ENCODE results near the gene SOHLH1.

The SOHLH1 gene

GRCh38 chr9:135736979-135737839 lies 37.9 kb upstream of the SOHLH1 start:
- Histone ChIP-seq H3K79me2 (ENCODE audit: insufficient read depth, low read depth) (no peaks in the 10 kb centered on the region), H4K20me1 (ENCODE audit: insufficient read depth) (no peaks in the 10 kb centered on the region), H3K4me3 (IDR thresholded peaks at IDR 0.05; ENCODE audit: insufficient read depth, low read depth, low read length) (no peak overlapping the region), H3K9ac (no peak overlapping the region), H2AFZ (ENCODE audit: low read depth) (no peak overlapping the region), H3K27ac (no peak overlapping the region), H3K4me2 (no peak overlapping the region), H3K36me3 (ENCODE audit: insufficient read depth) (no peaks in the 10 kb centered on the region), H3K4me1 (ENCODE audit: low read depth, poor library complexity, severe bottlenecking) (no peaks in the 10 kb centered on the region), H3K27me3 (ENCODE audit: insufficient read depth, low read depth) (peaks cover 65% of the 10 kb centered on the region)
- no peak for TF ChIP-seq CTCF (conservative IDR thresholded peaks at IDR 0.05; ENCODE audit: low read depth, low read length)

GRCh38 chr9:135736272-135736978 lies 37.1 kb upstream of the SOHLH1 start:
- Histone ChIP-seq H3K36me3 (ENCODE audit: insufficient read depth) (no peaks in the 10 kb centered on the region), H3K27me3 (ENCODE audit: insufficient read depth, low read depth) (peaks cover 64% of the 10 kb centered on the region), H3K4me2 (no peak overlapping the region), H3K9ac (no peak overlapping the region), H3K27ac (no peak overlapping the region), H3K4me3 (IDR thresholded peaks at IDR 0.05; ENCODE audit: insufficient read depth, low read depth, low read length) (no peak overlapping the region), H3K79me2 (ENCODE audit: insufficient read depth, low read depth) (no peaks in the 10 kb centered on the region), H3K4me1 (ENCODE audit: low read depth, poor library complexity, severe bottlenecking) (no peaks in the 10 kb centered on the region), H4K20me1 (ENCODE audit: insufficient read depth) (no peaks in the 10 kb centered on the region), H2AFZ (ENCODE audit: low read depth) (no peak overlapping the region)
- no peak for TF ChIP-seq CTCF (conservative IDR thresholded peaks at IDR 0.05; ENCODE audit: low read depth, low read length)

GRCh38 chr9:135734616-135735144 lies 35.4 kb upstream of the SOHLH1 start:
- H2AFZ ChIP-seq (ENCODE audit: low read depth), result no peak overlapping the region
- H3K4me3 ChIP-seq (IDR thresholded peaks at IDR 0.05; ENCODE audit: insufficient read depth, low read depth, low read length), result no peak overlapping the region
- H3K79me2 ChIP-seq (ENCODE audit: insufficient read depth, low read depth), result no peaks in the 10 kb centered on the region
- H3K27ac ChIP-seq, result no peak overlapping the region
- H3K9ac ChIP-seq, result no peak overlapping the region
- H3K27me3 ChIP-seq (ENCODE audit: insufficient read depth, low read depth), result peaks cover 66% of the 10 kb centered on the region
- no peaks in the 10 kb centered on the region for H3K36me3 ChIP-seq (ENCODE audit: insufficient read depth)
- no peaks in the 10 kb centered on the region for H3K4me1 ChIP-seq (ENCODE audit: low read depth, poor library complexity, severe bottlenecking)
- no peaks in the 10 kb centered on the region for H4K20me1 ChIP-seq (ENCODE audit: insufficient read depth)
- H3K4me2 ChIP-seq, result no peak overlapping the region
- no peak for TF ChIP-seq CTCF (conservative IDR thresholded peaks at IDR 0.05; ENCODE audit: low read depth, low read length)

- H4K20me1 ChIP-seq (ENCODE audit: insufficient read depth), result no peaks in the 10 kb centered on the region
- no peak for TF ChIP-seq CTCF (conservative IDR thresholded peaks at IDR 0.05; ENCODE audit: low read depth, low read length)
- H3K27ac ChIP-seq, result no peak overlapping the region
- no peak overlapping the region for H3K4me2 ChIP-seq
- no peaks in the 10 kb centered on the region for H3K36me3 ChIP-seq (ENCODE audit: insufficient read depth)
- no peak overlapping the region for H3K9ac ChIP-seq
- no peak overlapping the region for H3K4me3 ChIP-seq (IDR thresholded peaks at IDR 0.05; ENCODE audit: insufficient read depth, low read depth, low read length)
- H3K27me3 ChIP-seq (ENCODE audit: insufficient read depth, low read depth), result peaks cover 70% of the 10 kb centered on the region
- H2AFZ ChIP-seq (ENCODE audit: low read depth), result no peak overlapping the region
- H3K4me1 ChIP-seq (ENCODE audit: low read depth, poor library complexity, severe bottlenecking), result no peaks in the 10 kb centered on the region
- H3K79me2 ChIP-seq (ENCODE audit: insufficient read depth, low read depth), result no peaks in the 10 kb centered on the region
These were observed 33.4 kb upstream of the SOHLH1 start for GRCh38 chr9:135732569-135733257.

Data from KMS-11 (cell line).